Uterus (tissue), 2 donors: ENCODE data around the gene ZSCAN5B.
"Not testable (repeated sequence)": the region's sequence is repeated elsewhere in the genome, so short reads cannot be mapped to it uniquely, and the experiment has no call there.

Experiments used
- POLR2A ChIP-seq, 2 donors: fragments of 450-650 bp; IDR thresholded peaks; one replicate each; pipeline ENCODE4 v1.6.1; 2016; ENCODE audit warnings: antibody characterized with exemption in 2 of 2, mild to moderate bottlenecking in 1 of 2, moderate library complexity in 1 of 2
- TF ChIP-seq, protein P1 (sequence below), 4 experiments: fragments of 200-600 bp in 2 of 4; fragments of 450-650 bp in 2 of 4; sonication (generic) in 2 of 4; IDR thresholded peaks; one replicate each; pipeline ENCODE4 v1.5.1; 2016 to 2019; ENCODE audit warnings: antibody characterized with exemption in 4 of 4, mild to moderate bottlenecking in 2 of 4, moderate library complexity in 1 of 4

DNA sequence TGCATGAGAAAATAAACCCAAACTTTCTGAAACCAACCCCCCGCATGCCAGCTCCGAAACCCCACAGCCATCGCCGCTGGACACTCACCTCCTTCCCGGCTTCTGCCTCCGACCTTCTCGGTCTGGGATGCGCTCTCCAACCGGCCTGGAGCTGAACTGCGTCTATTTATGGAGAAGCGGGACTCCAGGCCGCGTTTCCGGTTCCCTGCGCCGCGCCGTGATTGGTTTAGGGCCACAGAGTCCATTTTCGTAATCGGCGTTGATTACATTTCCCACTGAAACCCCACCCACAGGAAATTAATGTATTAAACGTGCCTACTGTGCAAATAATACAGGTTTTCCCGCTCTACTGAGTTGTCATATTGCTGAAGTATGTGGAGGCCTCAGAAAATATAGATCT is at the start of gene ZSCAN5B:
- TF ChIP-seq, protein P1, sequence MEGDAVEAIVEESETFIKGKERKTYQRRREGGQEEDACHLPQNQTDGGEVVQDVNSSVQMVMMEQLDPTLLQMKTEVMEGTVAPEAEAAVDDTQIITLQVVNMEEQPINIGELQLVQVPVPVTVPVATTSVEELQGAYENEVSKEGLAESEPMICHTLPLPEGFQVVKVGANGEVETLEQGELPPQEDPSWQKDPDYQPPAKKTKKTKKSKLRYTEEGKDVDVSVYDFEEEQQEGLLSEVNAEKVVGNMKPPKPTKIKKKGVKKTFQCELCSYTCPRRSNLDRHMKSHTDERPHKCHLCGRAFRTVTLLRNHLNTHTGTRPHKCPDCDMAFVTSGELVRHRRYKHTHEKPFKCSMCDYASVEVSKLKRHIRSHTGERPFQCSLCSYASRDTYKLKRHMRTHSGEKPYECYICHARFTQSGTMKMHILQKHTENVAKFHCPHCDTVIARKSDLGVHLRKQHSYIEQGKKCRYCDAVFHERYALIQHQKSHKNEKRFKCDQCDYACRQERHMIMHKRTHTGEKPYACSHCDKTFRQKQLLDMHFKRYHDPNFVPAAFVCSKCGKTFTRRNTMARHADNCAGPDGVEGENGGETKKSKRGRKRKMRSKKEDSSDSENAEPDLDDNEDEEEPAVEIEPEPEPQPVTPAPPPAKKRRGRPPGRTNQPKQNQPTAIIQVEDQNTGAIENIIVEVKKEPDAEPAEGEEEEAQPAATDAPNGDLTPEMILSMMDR (IDR thresholded peaks at IDR 0.05) = not testable (repeated sequence)
- not testable (repeated sequence) for TF ChIP-seq POLR2A (IDR thresholded peaks at IDR 0.05)
